Astrocyte of the spinal cord (primary cell): ENCODE results near the gene TULP4.
A peak's percentile ranks its signal among the peaks of the same experiment; 100 is the strongest.

Source experiments
- DNase-seq: peaks from one replicate; pipeline ENCODE4 v3.0.0; 2011; ENCODE audit warnings: low read depth, low spot score
- H3K4me3 ChIP-seq: 2 replicates; pipeline ENCODE4 v1.5.1; 2011; ENCODE audit warnings: low read depth, mild to moderate bottlenecking, low read length, moderate library complexity
- CTCF ChIP-seq: IDR thresholded peaks from 2 replicates; pipeline ENCODE4 v1.5.1; 2012; ENCODE audit warnings: low read depth, mild to moderate bottlenecking, low read length, inconsistent platforms
- in situ Hi-C: cut with HindIII; loops from 2 replicates; pipeline ENCODE4 v1.10.0; 2017; ENCODE audit warnings: low sequenced_read_pairs

Gene TULP4

GRCh38 chr6:158372574-158372973, 60.3 kb downstream of the TULP4 start:
- no peak for TF ChIP-seq CTCF
- in situ Hi-C loops, result no loop called here
- H3K4me3 ChIP-seq, result no peak overlapping the region
- DNase-seq, result no peak

- in situ Hi-C loops, result no loop called here
- H3K4me3 ChIP-seq, result no peak overlapping the region
- no peak for TF ChIP-seq CTCF
- no peak for DNase-seq
Measured at GRCh38 chr6:158373214-158373613, 60.9 kb downstream of the TULP4 start.

DNA sequence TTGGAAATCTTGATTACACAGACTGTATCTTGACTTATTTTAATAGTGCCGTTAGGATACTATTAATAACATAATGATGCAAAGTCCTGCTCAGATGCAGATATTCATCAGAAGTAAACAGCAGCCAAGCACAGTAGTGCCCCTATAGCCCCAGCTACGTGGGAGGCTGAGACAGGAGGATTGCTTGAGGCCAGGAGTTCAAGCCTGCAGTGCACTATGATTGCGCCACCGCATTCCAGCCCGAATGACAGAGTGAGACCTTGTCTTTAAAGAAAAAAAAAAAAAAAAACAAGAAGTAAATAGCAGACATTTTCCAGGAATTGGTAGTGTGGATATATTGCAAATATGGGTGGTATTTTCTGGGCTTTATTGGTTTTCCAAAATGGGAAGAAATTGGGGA, 61.8 kb downstream of the TULP4 start:
- in situ Hi-C loops, result no loop called here
- no peak overlapping the region for H3K4me3 ChIP-seq
- DNase-seq, result no peak
- TF ChIP-seq CTCF, result no peak

DNA sequence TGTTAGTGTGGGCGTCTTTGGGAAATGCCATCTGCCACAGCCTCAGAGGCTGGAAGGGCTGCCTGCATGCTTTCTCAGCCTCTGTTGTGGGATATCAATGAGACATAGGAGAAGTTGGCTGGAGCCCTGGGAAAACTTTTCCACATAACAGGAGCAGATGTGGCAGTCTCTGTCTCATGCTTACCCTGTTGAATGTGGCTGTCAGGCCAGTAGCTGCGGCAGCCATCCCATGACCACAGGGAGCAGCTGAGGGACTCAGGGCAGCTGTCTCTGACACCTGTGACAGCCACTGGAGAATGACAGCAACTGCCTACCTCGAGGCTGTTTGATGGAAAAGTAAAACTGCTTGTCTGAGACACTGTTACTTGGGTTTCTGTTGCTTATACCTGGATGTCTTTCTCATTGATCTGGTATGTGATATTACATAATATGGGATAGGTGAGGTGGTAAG, 64.4 kb downstream of the TULP4 start:
- DNase-seq, result peak; percentile 53
- in situ Hi-C loops, result no loop called here
- no peak for TF ChIP-seq CTCF
- no peak overlapping the region for H3K4me3 ChIP-seq

- in situ Hi-C loops, result no loop called here
- no peak for TF ChIP-seq CTCF
- DNase-seq, result peak; percentile 31
- H3K4me3 ChIP-seq, result no peak overlapping the region
Measured at GRCh38 chr6:158377860-158378259, 65.6 kb downstream of the TULP4 start.

DNA sequence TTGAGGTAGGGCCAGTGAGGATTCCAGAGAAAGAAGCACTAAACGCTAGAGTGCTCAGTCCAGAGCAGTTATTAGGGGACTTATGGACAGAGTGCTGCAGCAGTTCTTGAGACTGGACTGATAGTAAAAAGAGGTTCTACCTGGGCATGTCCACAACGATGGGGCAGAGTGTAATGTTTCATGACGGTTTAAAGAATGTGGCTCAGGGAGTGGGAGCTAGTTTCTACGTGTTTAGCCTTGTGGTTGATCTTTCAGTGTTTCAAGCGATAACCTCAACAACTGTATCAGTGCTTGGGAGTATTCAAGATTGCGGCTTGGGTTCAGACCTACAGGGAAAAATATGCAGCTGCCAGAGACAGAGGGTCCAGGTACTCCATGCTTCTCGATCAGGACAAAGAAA, 67.1 kb downstream of the TULP4 start:
- no peak for TF ChIP-seq CTCF
- H3K4me3 ChIP-seq, result no peak overlapping the region
- DNase-seq, result no peak
- in situ Hi-C loops, result no loop called here

DNA sequence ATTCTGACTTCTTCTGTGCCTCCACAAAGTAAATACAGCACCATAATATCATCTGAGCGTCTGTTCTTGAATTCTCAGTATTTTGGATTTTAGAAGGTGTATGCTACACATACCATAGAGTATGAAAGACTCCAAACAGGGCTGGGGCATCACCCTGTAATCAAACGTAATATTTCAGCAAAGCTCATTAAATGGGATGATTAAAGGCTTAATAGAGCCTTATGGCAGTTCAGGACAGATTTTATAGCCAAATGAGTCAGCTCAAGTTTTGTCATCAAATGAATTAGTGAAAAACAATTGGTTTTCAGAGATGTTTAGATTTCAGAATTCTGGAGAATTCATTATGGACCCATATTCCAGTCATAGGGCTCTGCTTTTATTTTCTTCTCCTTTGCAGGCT, 68.9 kb downstream of the TULP4 start:
- DNase-seq, result no peak
- in situ Hi-C loops, result no loop called here
- no peak for TF ChIP-seq CTCF
- no peak overlapping the region for H3K4me3 ChIP-seq
